ENCODE measurements around the gene TUBA1A.
"Not testable (repeated sequence)": the region's sequence is repeated elsewhere in the genome, so short reads cannot be mapped to it uniquely, and the experiment has no call there.

Gene TUBA1A

GRCh38 chr12:49147384-49147783 is 41.5 kb downstream of the TUBA1A start:
- no peak for DNase-seq (ENCODE audit: low spot score)
- in situ Hi-C loops (cut with MboI; ENCODE audit: low sequenced_read_pairs, unreplicated experiment) = no loop called here
- TF ChIP-seq CTCF (IDR thresholded peaks at IDR 0.05; ENCODE audit: borderline replicate concordance, control extremely low read depth, extremely low read depth, insufficient read depth, missing control alignments) = no peak

GRCh38 chr12:49146406-49146805 is 42.5 kb downstream of the TUBA1A start:
- no peak for TF ChIP-seq CTCF (IDR thresholded peaks at IDR 0.05; ENCODE audit: borderline replicate concordance, control extremely low read depth, extremely low read depth, insufficient read depth, missing control alignments)
- in situ Hi-C loops (cut with MboI; ENCODE audit: low sequenced_read_pairs, unreplicated experiment) = no loop called here
- no peak for DNase-seq (ENCODE audit: low spot score)

GRCh38 chr12:49144384-49144783 is 44.5 kb downstream of the TUBA1A start:
- DNase-seq (ENCODE audit: low spot score) = no peak
- in situ Hi-C loops (cut with MboI; ENCODE audit: low sequenced_read_pairs, unreplicated experiment) = no loop called here
- no peak for TF ChIP-seq CTCF (IDR thresholded peaks at IDR 0.05; ENCODE audit: borderline replicate concordance, control extremely low read depth, extremely low read depth, insufficient read depth, missing control alignments)

- no peak for DNase-seq (ENCODE audit: low spot score)
- no peak for TF ChIP-seq CTCF (IDR thresholded peaks at IDR 0.05; ENCODE audit: borderline replicate concordance, control extremely low read depth, extremely low read depth, insufficient read depth, missing control alignments)
- in situ Hi-C loops (cut with MboI; ENCODE audit: low sequenced_read_pairs, unreplicated experiment) = no loop called here
These were observed 49.9 kb downstream of the TUBA1A start for GRCh38 chr12:49138999-49139398.

GRCh38 chr12:49138587-49138986 is 50.3 kb downstream of the TUBA1A start:
- DNase-seq (ENCODE audit: low spot score) = no peak
- in situ Hi-C loops (cut with MboI; ENCODE audit: low sequenced_read_pairs, unreplicated experiment) = no loop called here
- no peak for TF ChIP-seq CTCF (IDR thresholded peaks at IDR 0.05; ENCODE audit: borderline replicate concordance, control extremely low read depth, extremely low read depth, insufficient read depth, missing control alignments)

GRCh38 chr12:49137476-49137875 is 51.4 kb downstream of the TUBA1A start:
- in situ Hi-C loops (cut with MboI; ENCODE audit: low sequenced_read_pairs, unreplicated experiment) = no loop called here
- DNase-seq (ENCODE audit: low spot score) = no peak
- no peak for TF ChIP-seq CTCF (IDR thresholded peaks at IDR 0.05; ENCODE audit: borderline replicate concordance, control extremely low read depth, extremely low read depth, insufficient read depth, missing control alignments)

GRCh38 chr12:49136997-49137396 is 51.9 kb downstream of the TUBA1A start:
- in situ Hi-C loops (cut with MboI; ENCODE audit: low sequenced_read_pairs, unreplicated experiment); DNase-seq (ENCODE audit: low spot score): not testable (repeated sequence)

Data from GM13976 (cell line).